AG04449 (cell line): ENCODE measurements around the gene TMEM51.

ENCODE experiments used
- CTCF ChIA-PET: fragments of 350-600 bp; formaldehyde crosslinking; extraction: SDS; loops from one replicate; lab custom pipeline; 2021; ENCODE audit warnings: antibody characterized with exemption; lab: Yijun Ruan, JAX
- POLR2A ChIA-PET: fragments of 400-600, 350-600 bp; formaldehyde crosslinking; extraction: SDS; loops from one replicate; lab custom pipeline; 2020; ENCODE audit warnings: antibody characterized with exemption, inconsistent platforms; lab: Yijun Ruan, JAX
- DNase-seq: peaks from one replicate; pipeline ENCODE4 v3.0.0-alpha.2; 2010; ENCODE audit warnings: low read depth, low spot score
- H3K4me3 ChIP-seq: 2 replicates; pipeline ENCODE4 v1.5.1; 2011; ENCODE audit warnings: low read depth, mild to moderate bottlenecking, control low read depth, low read length
- TF ChIP-seq, protein P1 (sequence below): IDR thresholded peaks from one replicate; pipeline ENCODE4 v1.5.1; 2011; ENCODE audit warnings: mild to moderate bottlenecking, moderate library complexity, low read length, control low read depth, inconsistent platforms; ENCODE audit not compliant: insufficient read depth; ENCODE audit errors: missing control alignments

Gene TMEM51

DNA sequence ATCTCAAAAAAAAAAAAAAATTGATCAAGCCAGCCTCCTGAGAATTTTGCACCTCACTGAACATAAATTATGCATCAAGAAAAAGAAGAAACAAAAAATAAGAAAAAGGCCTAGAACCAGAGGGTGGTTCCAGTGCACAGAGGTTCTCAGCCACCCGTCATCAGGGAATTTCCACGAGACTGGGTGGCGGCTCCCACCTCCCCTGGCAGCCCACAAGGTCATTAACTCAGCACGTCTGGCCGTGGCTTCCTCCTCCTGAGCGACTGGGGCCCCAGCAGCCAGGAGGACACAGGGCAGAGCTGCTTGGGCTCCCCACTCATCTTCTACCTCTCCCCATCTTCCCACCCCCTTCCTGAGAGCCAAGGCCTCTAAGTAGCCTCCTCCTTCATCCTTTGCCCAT, 15.7 kb upstream of the TMEM51 start:
- H3K4me3 ChIP-seq: no peak overlapping the region
- CTCF ChIA-PET: interaction anchor here (1.5 to 3.6 kb wide), 4 partner anchors 9 to 167 kb away, joined by 4 to 32 read pairs (median 17); no protein-coding TSS in a partner anchor
- DNase-seq: no peak
- POLR2A ChIA-PET: no interaction called here
- TF ChIP-seq, protein P1, sequence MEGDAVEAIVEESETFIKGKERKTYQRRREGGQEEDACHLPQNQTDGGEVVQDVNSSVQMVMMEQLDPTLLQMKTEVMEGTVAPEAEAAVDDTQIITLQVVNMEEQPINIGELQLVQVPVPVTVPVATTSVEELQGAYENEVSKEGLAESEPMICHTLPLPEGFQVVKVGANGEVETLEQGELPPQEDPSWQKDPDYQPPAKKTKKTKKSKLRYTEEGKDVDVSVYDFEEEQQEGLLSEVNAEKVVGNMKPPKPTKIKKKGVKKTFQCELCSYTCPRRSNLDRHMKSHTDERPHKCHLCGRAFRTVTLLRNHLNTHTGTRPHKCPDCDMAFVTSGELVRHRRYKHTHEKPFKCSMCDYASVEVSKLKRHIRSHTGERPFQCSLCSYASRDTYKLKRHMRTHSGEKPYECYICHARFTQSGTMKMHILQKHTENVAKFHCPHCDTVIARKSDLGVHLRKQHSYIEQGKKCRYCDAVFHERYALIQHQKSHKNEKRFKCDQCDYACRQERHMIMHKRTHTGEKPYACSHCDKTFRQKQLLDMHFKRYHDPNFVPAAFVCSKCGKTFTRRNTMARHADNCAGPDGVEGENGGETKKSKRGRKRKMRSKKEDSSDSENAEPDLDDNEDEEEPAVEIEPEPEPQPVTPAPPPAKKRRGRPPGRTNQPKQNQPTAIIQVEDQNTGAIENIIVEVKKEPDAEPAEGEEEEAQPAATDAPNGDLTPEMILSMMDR: no peak

- CTCF ChIA-PET: interaction anchor here (0.6 to 5.7 kb wide), 5 partner anchors 11 to 116 kb away, joined by 3 to 44 read pairs (median 18); no protein-coding TSS in a partner anchor
- TF ChIP-seq, protein P1: no peak
- DNase-seq: no peak
- H3K4me3 ChIP-seq: no peak overlapping the region
- POLR2A ChIA-PET: no interaction called here
Observed at GRCh38 chr1:15139654-15140350, 13.7 kb upstream of the TMEM51 start.

DNA sequence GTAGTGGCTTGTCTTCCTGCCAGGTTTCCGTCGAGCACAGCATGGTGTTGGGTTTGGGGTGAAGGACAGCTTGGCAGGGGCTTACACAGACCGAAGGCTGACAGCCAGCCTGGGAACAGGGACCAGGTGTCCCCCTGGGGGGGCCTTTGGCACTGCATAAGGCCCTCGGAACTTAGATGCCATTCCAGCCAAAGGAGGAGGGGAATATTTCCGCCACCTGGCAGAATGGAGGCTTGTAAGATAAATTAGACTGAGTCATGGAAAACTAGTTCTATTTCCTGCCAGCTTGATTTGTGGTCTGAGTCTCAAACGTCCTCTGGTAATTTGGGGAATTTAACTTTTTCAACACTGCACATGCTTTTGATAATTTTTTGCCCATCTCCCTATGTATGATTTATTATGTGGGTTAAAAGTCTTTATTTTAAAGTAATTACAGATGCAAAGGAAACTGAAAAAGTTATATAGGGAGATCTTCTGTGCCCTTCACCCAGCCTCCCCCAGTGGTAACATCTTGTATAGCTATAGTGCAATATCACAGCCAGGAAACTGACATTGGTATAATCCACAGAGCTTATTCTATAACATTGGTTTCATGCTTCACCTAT, 11.5 kb upstream of the TMEM51 start:
- DNase-seq: no peak
- CTCF ChIA-PET: interaction anchor here (0.7 to 5.7 kb wide), 5 partner anchors 11 to 181 kb away, joined by 3 to 44 read pairs (median 10); partner anchors contain the start of gene TMEM51
- POLR2A ChIA-PET: no interaction called here
- TF ChIP-seq, protein P1: no peak
- no peak overlapping the region for H3K4me3 ChIP-seq

DNA sequence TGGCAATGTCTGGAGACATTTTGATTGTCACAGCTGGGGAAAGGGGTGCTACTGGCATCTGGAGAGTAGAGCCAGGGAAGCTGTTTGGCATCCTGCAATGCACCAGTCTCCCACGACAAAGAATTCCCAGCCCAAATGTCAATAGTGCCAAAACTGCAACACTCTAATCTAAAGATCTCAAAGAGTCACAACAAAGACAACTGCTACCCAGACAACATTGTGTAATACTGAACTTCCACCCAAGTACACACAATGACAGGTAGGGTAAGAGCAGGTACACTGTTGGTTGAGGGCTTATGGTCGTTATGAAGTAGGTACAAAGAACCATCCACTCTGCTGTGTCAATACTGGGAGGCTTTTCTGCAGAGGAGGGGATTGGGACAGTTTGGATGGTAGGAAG, 8.2 kb upstream of the TMEM51 start:
- TF ChIP-seq, protein P1: no peak
- ChIA-PET CTCF (interaction anchor here (1.3 to 5.7 kb wide), 3 partner anchors 8 to 159 kb away, joined by 5 to 44 read pairs (median 31); partner anchors contain the start of gene TMEM51), POLR2A (no interaction called here)
- no peak for DNase-seq
- no peak overlapping the region for H3K4me3 ChIP-seq

DNA sequence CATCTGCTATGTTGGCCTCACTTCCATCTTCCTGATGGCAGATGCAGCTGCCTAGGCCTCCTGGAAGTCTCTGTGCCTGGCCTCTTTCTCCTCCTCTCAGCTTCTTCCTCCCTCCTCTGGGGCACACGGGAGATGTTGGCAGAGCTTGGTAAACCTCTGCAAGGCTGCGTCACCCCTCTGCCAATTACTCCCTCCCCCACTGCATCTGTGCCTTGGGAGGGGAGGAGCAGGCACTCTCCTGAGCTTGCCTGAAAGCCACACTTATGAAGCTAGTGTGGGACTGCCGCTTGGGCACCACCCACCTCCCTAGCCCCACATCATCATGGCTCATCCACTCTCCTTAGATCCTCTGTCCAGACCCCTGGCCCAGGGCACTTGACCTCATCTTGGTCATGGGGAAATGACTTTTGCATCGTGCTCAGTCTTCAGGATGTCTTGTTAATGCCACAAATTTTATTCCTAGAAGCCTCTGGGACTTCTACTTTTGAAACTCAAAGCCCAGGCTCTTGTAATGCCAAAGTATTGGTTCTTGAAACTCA, 7.3 kb upstream of the TMEM51 start:
- no peak overlapping the region for H3K4me3 ChIP-seq
- ChIA-PET CTCF (no interaction called here), POLR2A (no interaction called here)
- TF ChIP-seq, protein P1: no peak
- no peak for DNase-seq

DNA sequence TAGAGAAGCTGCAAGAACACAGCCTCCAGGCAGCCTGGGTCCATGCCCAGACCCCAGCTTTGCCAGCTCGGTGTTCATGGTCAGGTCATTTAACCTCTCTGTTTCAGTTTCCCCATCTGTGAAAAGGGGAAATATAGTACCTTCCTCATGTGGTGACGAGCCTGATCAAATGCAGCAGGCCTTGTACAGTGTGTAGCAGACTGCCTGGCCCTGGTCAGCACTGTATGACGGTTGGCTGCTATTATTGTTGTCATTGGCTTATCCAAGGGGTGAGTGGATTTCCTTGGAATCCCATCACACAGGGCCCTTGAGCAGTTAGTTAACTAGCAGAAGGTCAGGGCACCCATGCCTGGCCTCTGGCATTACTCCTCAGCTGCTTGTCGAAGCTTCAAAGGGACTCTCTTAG, 6.6 kb upstream of the TMEM51 start:
- POLR2A ChIA-PET: no interaction called here
- no peak overlapping the region for H3K4me3 ChIP-seq
- TF ChIP-seq, protein P1: no peak
- CTCF ChIA-PET: interaction anchor here (1.7 to 3.2 kb wide), 2 partner anchors 10 to 17 kb away, joined by 4 to 18 read pairs; no protein-coding TSS in a partner anchor
- no peak for DNase-seq
